ENCODE results near the gene EHD2.
"Not testable (repeated sequence)": the region's sequence is repeated elsewhere in the genome, so short reads cannot be mapped to it uniquely, and the experiment has no call there.

The EHD2 gene

GRCh38 chr19:47703301-47703700, 9.9 kb upstream of the EHD2 start:
- no peak for TF ChIP-seq CTCF (IDR thresholded peaks at IDR 0.05; ENCODE audit: low read length, missing control alignments)
- no peak overlapping the region for H3K4me3 ChIP-seq (replicated peaks; ENCODE audit: low read depth, low read length)
- no peak for DNase-seq (ENCODE audit: low read depth)

- no peak overlapping the region for H3K4me3 ChIP-seq (replicated peaks; ENCODE audit: low read depth, low read length)
- peak; percentile 61 for DNase-seq (ENCODE audit: low read depth)
These were observed 9.2 kb upstream of the EHD2 start for GRCh38 chr19:47704024-47704423.

GRCh38 chr19:47704656-47705055, 8.6 kb upstream of the EHD2 start:
- TF ChIP-seq CTCF (IDR thresholded peaks at IDR 0.05; ENCODE audit: low read length, missing control alignments), result no peak
- no peak overlapping the region for H3K4me3 ChIP-seq (replicated peaks; ENCODE audit: low read depth, low read length)
- DNase-seq (ENCODE audit: low read depth), result no peak

More at GRCh38 chr19:47704024-47704423, 9.2 kb upstream of the EHD2 start:
- no peak for TF ChIP-seq CTCF (IDR thresholded peaks at IDR 0.05; ENCODE audit: low read length, missing control alignments)

GRCh38 chr19:47707135-47707925, 5.9 kb upstream of the EHD2 start:
- no peak overlapping the region for H3K4me3 ChIP-seq (replicated peaks; ENCODE audit: low read depth, low read length)
- peak; percentile 93 for TF ChIP-seq CTCF (IDR thresholded peaks at IDR 0.05; ENCODE audit: low read length, missing control alignments)
- peak; percentile 83 for DNase-seq (ENCODE audit: low read depth)

- H3K4me3 ChIP-seq (replicated peaks; ENCODE audit: low read depth, low read length), result no peak overlapping the region
- DNase-seq (ENCODE audit: low read depth), result no peak
- TF ChIP-seq CTCF (IDR thresholded peaks at IDR 0.05; ENCODE audit: low read length, missing control alignments), result no peak
These were observed 1.5 kb upstream of the EHD2 start for GRCh38 chr19:47711652-47712242.

GRCh38 chr19:47714339-47714738, 1.1 kb downstream of the EHD2 start:
- H3K4me3 ChIP-seq (replicated peaks; ENCODE audit: low read depth, low read length), result peak overlapping the region; percentile 94
- no peak for TF ChIP-seq CTCF (IDR thresholded peaks at IDR 0.05; ENCODE audit: low read length, missing control alignments)
- peak; percentile 23 for DNase-seq (ENCODE audit: low read depth)

GRCh38 chr19:47714855-47715254, 1.6 kb downstream of the EHD2 start:
- peak overlapping the region; percentile 94 for H3K4me3 ChIP-seq (replicated peaks; ENCODE audit: low read depth, low read length)
- not testable (repeated sequence) for DNase-seq (ENCODE audit: low read depth)

Data from fibroblast of pulmonary artery (primary cell).